ENCODE data around the gene SLC13A5.

- TF ChIP-seq POLR2AphosphoS5 (IDR thresholded peaks at IDR 0.05; ENCODE audit: borderline replicate concordance, low read depth, low read length), result no peak
- TF ChIP-seq EZH2 (IDR thresholded peaks at IDR 0.05), result no peak
Observed at GRCh38 chr17:6691546-6691945, 21.6 kb downstream of the SLC13A5 start.
